Measurements from ENCODE around the gene TMEM63A.
"Not testable (repeated sequence)": the region's sequence is repeated elsewhere in the genome, so short reads cannot be mapped to it uniquely, and the experiment has no call there.

The TMEM63A gene

GRCh38 chr1:225816643-225817538 is 65.3 kb downstream of the TMEM63A start:
- no peaks in the 10 kb centered on the region for H3K79me2 ChIP-seq (ENCODE audit: control insufficient read depth, low read length)
- no peaks in the 10 kb centered on the region for H4K20me1 ChIP-seq (ENCODE audit: control insufficient read depth, insufficient read depth, low read depth, low read length)
- no peak overlapping the region for H3K4me2 ChIP-seq (ENCODE audit: low read length)
- no peak overlapping the region for H3K4me3 ChIP-seq (ENCODE audit: low read length)
- H3K27me3 ChIP-seq (ENCODE audit: control insufficient read depth, low read length), result no peaks in the 10 kb centered on the region
- no peaks in the 10 kb centered on the region for H3K4me1 ChIP-seq (ENCODE audit: control insufficient read depth, low read length)
- no peaks in the 10 kb centered on the region for H3F3A ChIP-seq (ENCODE audit: control insufficient read depth, insufficient read depth)
- H3K36me3 ChIP-seq (ENCODE audit: control insufficient read depth, low read length), result no peaks in the 10 kb centered on the region
- TF ChIP-seq EZH2phosphoT487 (IDR thresholded peaks at IDR 0.05; ENCODE audit: borderline replicate concordance, low read length) (no peak), CTCF (IDR thresholded peaks at IDR 0.05; ENCODE audit: low read depth, low read length, poor library complexity, severe bottlenecking) (no peak)
- H3K27ac ChIP-seq (ENCODE audit: low read depth, low read length), result no peak overlapping the region
- no peaks in the 10 kb centered on the region for H3K9me3 ChIP-seq (ENCODE audit: control insufficient read depth, insufficient read depth, low read length)
- no peaks in the 10 kb centered on the region for H3K9me2 ChIP-seq (replicated peaks; ENCODE audit: control insufficient read depth, low read length)

- no peak overlapping the region for H3K27ac ChIP-seq (ENCODE audit: low read depth, low read length)
- TF ChIP-seq EZH2phosphoT487 (IDR thresholded peaks at IDR 0.05; ENCODE audit: borderline replicate concordance, low read length) (no peak), CTCF (IDR thresholded peaks at IDR 0.05; ENCODE audit: low read depth, low read length, poor library complexity, severe bottlenecking) (no peak)
- no peak overlapping the region for H3K4me3 ChIP-seq (ENCODE audit: low read length)
- no peaks in the 10 kb centered on the region for H3K9me3 ChIP-seq (ENCODE audit: control insufficient read depth, insufficient read depth, low read length)
- H3K79me2 ChIP-seq (ENCODE audit: control insufficient read depth, low read length), result no peaks in the 10 kb centered on the region
- no peaks in the 10 kb centered on the region for H3K9me2 ChIP-seq (replicated peaks; ENCODE audit: control insufficient read depth, low read length)
- H3K4me1 ChIP-seq (ENCODE audit: control insufficient read depth, low read length), result no peaks in the 10 kb centered on the region
- no peaks in the 10 kb centered on the region for H3K36me3 ChIP-seq (ENCODE audit: control insufficient read depth, low read length)
- H3F3A ChIP-seq (ENCODE audit: control insufficient read depth, insufficient read depth), result no peaks in the 10 kb centered on the region
- H4K20me1 ChIP-seq (ENCODE audit: control insufficient read depth, insufficient read depth, low read depth, low read length), result no peaks in the 10 kb centered on the region
- peaks cover 8% of the 10 kb centered on the region for H3K27me3 ChIP-seq (ENCODE audit: control insufficient read depth, low read length)
- no peak overlapping the region for H3K4me2 ChIP-seq (ENCODE audit: low read length)
These were observed 66.5 kb downstream of the TMEM63A start for GRCh38 chr1:225815526-225816178.

- H3K4me3 ChIP-seq (ENCODE audit: low read length); H3K9me3 ChIP-seq (ENCODE audit: control insufficient read depth, insufficient read depth, low read length); H3K9me2 ChIP-seq (replicated peaks; ENCODE audit: control insufficient read depth, low read length); H4K20me1 ChIP-seq (ENCODE audit: control insufficient read depth, insufficient read depth, low read depth, low read length); H3K27ac ChIP-seq (ENCODE audit: low read depth, low read length); H3K4me1 ChIP-seq (ENCODE audit: control insufficient read depth, low read length); H3K79me2 ChIP-seq (ENCODE audit: control insufficient read depth, low read length); H3F3A ChIP-seq (ENCODE audit: control insufficient read depth, insufficient read depth); H3K4me2 ChIP-seq (ENCODE audit: low read length); H3K36me3 ChIP-seq (ENCODE audit: control insufficient read depth, low read length): not testable (repeated sequence)
- H3K27me3 ChIP-seq (ENCODE audit: control insufficient read depth, low read length), result peaks cover 11% of the 10 kb centered on the region
These were observed 67.1 kb downstream of the TMEM63A start for GRCh38 chr1:225815090-225815489.

- Histone ChIP-seq H3K36me3 (ENCODE audit: control insufficient read depth, low read length) (no peaks in the 10 kb centered on the region), H3K4me3 (ENCODE audit: low read length) (no peak overlapping the region), H3K4me2 (ENCODE audit: low read length) (no peak overlapping the region), H3K79me2 (ENCODE audit: control insufficient read depth, low read length) (no peaks in the 10 kb centered on the region), H3K4me1 (ENCODE audit: control insufficient read depth, low read length) (no peaks in the 10 kb centered on the region), H3K27me3 (ENCODE audit: control insufficient read depth, low read length) (peaks cover 17% of the 10 kb centered on the region), H3K9me3 (ENCODE audit: control insufficient read depth, insufficient read depth, low read length) (no peaks in the 10 kb centered on the region), H3K27ac (ENCODE audit: low read depth, low read length) (no peak overlapping the region), H4K20me1 (ENCODE audit: control insufficient read depth, insufficient read depth, low read depth, low read length) (peaks cover 2% of the 10 kb centered on the region; the same call in 1 of the 2 replicates), H3F3A (ENCODE audit: control insufficient read depth, insufficient read depth) (no peaks in the 10 kb centered on the region), H3K9me2 (replicated peaks; ENCODE audit: control insufficient read depth, low read length) (no peaks in the 10 kb centered on the region)
- TF ChIP-seq EZH2phosphoT487 (IDR thresholded peaks at IDR 0.05; ENCODE audit: borderline replicate concordance, low read length), result no peak
- no peak for TF ChIP-seq CTCF (IDR thresholded peaks at IDR 0.05; ENCODE audit: low read depth, low read length, poor library complexity, severe bottlenecking)
These were observed 67.8 kb downstream of the TMEM63A start for GRCh38 chr1:225814381-225814780.

Measured in DOHH2 (cell line).